B cell (primary cell): ENCODE measurements around the gene MICAL3. TPM values are rescaled to one million over a fixed set of nuclear protein-coding genes. Genes with fewer than 3 reads are reported as not detected.

Source experiments
- ATAC-seq: fragments of 200-7000 bp; cut with Tn5 transposase; one replicate; pipeline ENCODE4 v1.10.0; 2021; ENCODE audit warnings: low read depth, mild to moderate bottlenecking, moderate number of reproducible peaks, moderate library complexity
- CTCF ChIA-PET: fragments of 350-600 bp; sonication (Branson Sonifier 250); formaldehyde crosslinking; loops from one replicate; lab custom pipeline; 2021; ENCODE audit warnings: antibody characterized with exemption, inconsistent platforms; lab: Charles Lee
- POLR2A ChIA-PET: fragments of 350-600 bp; sonication (Branson Sonifier 250); formaldehyde crosslinking; loops from one replicate; lab custom pipeline; 2021; ENCODE audit warnings: antibody characterized with exemption; lab: Charles Lee
- DNase-seq: peaks from one replicate; pipeline ENCODE4 v3.0.0; 2013
- H2AFZ ChIP-seq: 2 replicates; pipeline ENCODE4 v1.6.1; 2012; ENCODE audit warnings: mild to moderate bottlenecking, low read depth, low read length; ENCODE audit not compliant: insufficient read depth, poor library complexity, severe bottlenecking
- H3K27ac ChIP-seq, 2 donors: 1 replicate in 1 of 2; 2 replicates in 1 of 2; pipeline ENCODE4 v1.5.1; 2012 to 2013; ENCODE audit warnings: low read length in 2 of 2, mild to moderate bottlenecking in 2 of 2, moderate library complexity in 1 of 2
- H3K27me3 ChIP-seq, 4 experiments: fragments of 200-600 bp in 1 of 4; sonication (generic) in 1 of 4; replicated peaks in 1 of 4; 1 replicate in 2 of 4; 2 replicates in 2 of 4; pipeline versions ENCODE4 v1.6.1 to v1.7.0; 2013 to 2016; ENCODE audit warnings: low read length in 3 of 4, mild to moderate bottlenecking in 2 of 4, mixed read lengths in 1 of 4, moderate library complexity in 1 of 4; ENCODE audit not compliant: insufficient read depth in 4 of 4, control insufficient read depth in 3 of 4; ENCODE audit errors: control extremely low read depth in 1 of 4
- H3K36me3 ChIP-seq, 2 experiments: replicated peaks in 1 of 2; 1 replicate in 1 of 2; 2 replicates in 1 of 2; pipeline versions ENCODE4 v1.6.1 to v1.7.1; 2013; ENCODE audit warnings: low read length in 1 of 2; ENCODE audit not compliant: insufficient read depth in 2 of 2, control insufficient read depth in 1 of 2; ENCODE audit errors: control extremely low read depth in 1 of 2, extremely low read depth in 1 of 2
- H3K4me1 ChIP-seq, 2 donors: fragments of 200-600 bp in 1 of 2; sonication (generic) in 1 of 2; 1 replicate in 1 of 2; 2 replicates in 1 of 2; pipeline versions ENCODE4 v1.5.1 to v1.6.1; 2013 to 2017; ENCODE audit warnings: low read length in 2 of 2; ENCODE audit not compliant: control insufficient read depth in 2 of 2, insufficient read depth in 2 of 2
- H3K4me2 ChIP-seq: replicated peaks from 2 replicates; pipeline ENCODE3; 2012; ENCODE audit warnings: mild to moderate bottlenecking, low read depth, low read length; ENCODE audit not compliant: poor library complexity, severe bottlenecking
- H3K4me3 ChIP-seq, 5 experiments: fragments of 200-600 bp in 1 of 5; sonication (generic) in 1 of 5; 1 replicate in 3 of 5; 2 replicates in 2 of 5; pipeline versions ENCODE4 v1.5.1 to v1.7.0; 2011 to 2016; ENCODE audit warnings: low read length in 4 of 5, mild to moderate bottlenecking in 4 of 5, low read depth in 2 of 5, control low read depth in 1 of 5, moderate library complexity in 1 of 5; ENCODE audit not compliant: insufficient read depth in 1 of 5; ENCODE audit errors: control extremely low read depth in 1 of 5, extremely low read depth in 1 of 5
- H3K79me2 ChIP-seq: fragments of 200-600 bp; sonication (generic); one replicate; pipeline ENCODE4 v1.6.0; 2016; ENCODE audit warnings: low read length; ENCODE audit not compliant: control insufficient read depth, insufficient read depth
- H3K9ac ChIP-seq: fragments of 200-600 bp; sonication (generic); 2 replicates; pipeline ENCODE4 v1.6.1; 2017; ENCODE audit warnings: mild to moderate bottlenecking, low read length, moderate library complexity
- H3K9me3 ChIP-seq, 3 donors: one replicate each; pipeline versions ENCODE4 v1.6.1 to v1.7.1; 2013; ENCODE audit warnings: low read length in 2 of 3; ENCODE audit not compliant: control insufficient read depth in 2 of 3, insufficient read depth in 1 of 3; ENCODE audit errors: control extremely low read depth in 1 of 3
- H4K20me1 ChIP-seq: 2 replicates; pipeline ENCODE4 v1.6.0; 2012; ENCODE audit warnings: mild to moderate bottlenecking, low read length; ENCODE audit not compliant: insufficient read depth, control insufficient read depth, poor library complexity, severe bottlenecking
- H3K27ac Mint-ChIP-seq: one replicate; pipeline ENCODE4 v1.8.0; 2021; ENCODE audit warnings: mixed read lengths
- H3K27me3 Mint-ChIP-seq: one replicate; pipeline ENCODE4 v1.8.0; 2021; ENCODE audit warnings: mixed read lengths
- H3K4me1 Mint-ChIP-seq: one replicate; pipeline ENCODE4 v1.8.0; 2021; ENCODE audit warnings: mixed read lengths
- H3K4me3 Mint-ChIP-seq: one replicate; pipeline ENCODE4 v1.8.0; 2021; ENCODE audit warnings: mixed read lengths
- H3K9me3 Mint-ChIP-seq: one replicate; pipeline ENCODE4 v1.8.0; 2022; ENCODE audit warnings: mixed read lengths; ENCODE audit not compliant: insufficient read depth
- EZH2 ChIP-seq: IDR thresholded peaks from 2 replicates; pipeline ENCODE4 v1.6.1; 2012; ENCODE audit warnings: borderline replicate concordance, low read depth, mild to moderate bottlenecking, moderate library complexity, low read length; ENCODE audit not compliant: insufficient read depth, poor library complexity, severe bottlenecking
- WGBS: methylation state at CpG from one replicate; pipeline ENCODE4 v1.1.5; 2013; ENCODE audit warnings: missing lambda C conversion rate; ENCODE audit not compliant: insufficient coverage; 5-methylcytosine and 5-hydroxymethylcytosine counted together
- intact Hi-C: fragments of 100-400 bp; cut with micrococcal nuclease; formaldehyde crosslinking; loops from one replicate; pipeline ENCODE4 v1.10.0; 2022
- polyA plus RNA-seq: library from polyadenylated mRNA; depleted of rRNA; stranded (reverse); fragments of >200 nt; gene quantifications from 2 replicates; pipeline ENCODE4 v1.2.3, GENCODE V29; 2012
- total RNA-seq, 2 donors: library from RNA; stranded (reverse); fragments of 120-200 nt in 1 of 2; gene quantifications; 1 replicate in 1 of 2; 2 replicates in 1 of 2; pipeline versions ENCODE4 v1.2.3 to v1.2.4, GENCODE V29; 2013 to 2022
- TF ChIP-seq, protein P1 (sequence below): fragments of 200-600 bp; IDR thresholded peaks from one replicate; pipeline ENCODE4 v1.8.0; 2022; ENCODE audit warnings: antibody characterized with exemption, mild to moderate bottlenecking

Gene MICAL3
- total and polyA plus RNA-seq, 2 donors (not counting 1 experiment from before 2014, with no cell fraction given) = 50.5 to 253 TPM

DNA sequence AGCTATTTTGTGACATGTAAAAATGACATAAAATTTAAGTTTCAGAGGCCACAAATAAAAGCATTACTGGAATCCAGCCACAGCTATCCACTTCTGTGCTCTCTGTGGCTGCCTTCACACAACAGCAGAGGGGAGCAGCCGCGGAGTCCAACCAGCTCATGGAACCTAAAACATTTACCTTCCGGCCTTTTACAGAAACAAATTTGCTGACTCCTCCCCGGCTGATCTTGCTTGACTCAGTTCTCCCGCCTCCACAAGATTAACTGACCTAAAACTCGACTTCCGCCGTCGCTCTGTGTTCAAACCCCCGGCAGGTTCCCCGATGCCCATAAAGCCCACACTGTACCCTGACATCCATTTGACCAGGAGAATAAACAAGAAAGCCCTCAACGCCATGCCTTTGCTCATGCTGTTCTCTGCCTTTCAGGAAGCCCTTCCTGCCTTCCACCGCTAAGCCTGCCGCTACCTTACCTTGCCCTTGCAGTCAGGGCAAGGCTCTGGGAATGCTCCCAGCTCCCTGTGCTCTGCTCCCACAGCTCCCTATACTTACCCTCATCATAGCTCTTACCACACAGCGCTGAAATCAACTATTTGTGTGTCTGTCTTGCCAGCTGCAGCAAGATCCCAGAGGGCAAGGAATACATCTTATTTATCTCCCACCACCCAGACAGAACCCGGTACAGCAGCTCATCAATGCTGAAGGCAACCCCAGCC lies 35.4 kb downstream of the MICAL3 start:
- Histone ChIP-seq H4K20me1 (peaks cover 95% of the 10 kb centered on the region), H3K27ac (peak overlapping the region in 1 of 2 donors; percentile 69), H3K4me1 (peaks cover 80 to 93% of the 10 kb centered on the region in 2 donors), H3K27me3 (no peaks in the 10 kb centered on the region), H3K4me3 (no peak overlapping the region), H3K9ac (no peak overlapping the region), H3K36me3 (peaks cover 0 to 9% of the 10 kb centered on the region in 2 experiments), H2AFZ (no peak overlapping the region), H3K4me2 (no peak overlapping the region), H3K79me2 (peaks cover 99% of the 10 kb centered on the region), H3K9me3 (no peaks in the 10 kb centered on the region)
- ChIA-PET POLR2A (interaction anchor here (0.7 kb wide), 1 partner anchor 10 kb away, joined by 3 read pairs; no protein-coding TSS in a partner anchor), CTCF (interaction anchor here (3.0 to 3.3 kb wide), 2 partner anchors 35 to 87 kb away, joined by 9 to 20 read pairs; partner anchors contain the start of gene MICAL3)
- DNase-seq = no peak
- H3K4me1 Mint-ChIP-seq = peaks cover 94% of the 10 kb centered on the region
- no peaks in the 10 kb centered on the region for H3K27me3 Mint-ChIP-seq
- ATAC-seq = no peak
- H3K27ac Mint-ChIP-seq = peak overlapping the region; percentile 83
- intact Hi-C loops = no loop called here
- TF ChIP-seq, protein P1, sequence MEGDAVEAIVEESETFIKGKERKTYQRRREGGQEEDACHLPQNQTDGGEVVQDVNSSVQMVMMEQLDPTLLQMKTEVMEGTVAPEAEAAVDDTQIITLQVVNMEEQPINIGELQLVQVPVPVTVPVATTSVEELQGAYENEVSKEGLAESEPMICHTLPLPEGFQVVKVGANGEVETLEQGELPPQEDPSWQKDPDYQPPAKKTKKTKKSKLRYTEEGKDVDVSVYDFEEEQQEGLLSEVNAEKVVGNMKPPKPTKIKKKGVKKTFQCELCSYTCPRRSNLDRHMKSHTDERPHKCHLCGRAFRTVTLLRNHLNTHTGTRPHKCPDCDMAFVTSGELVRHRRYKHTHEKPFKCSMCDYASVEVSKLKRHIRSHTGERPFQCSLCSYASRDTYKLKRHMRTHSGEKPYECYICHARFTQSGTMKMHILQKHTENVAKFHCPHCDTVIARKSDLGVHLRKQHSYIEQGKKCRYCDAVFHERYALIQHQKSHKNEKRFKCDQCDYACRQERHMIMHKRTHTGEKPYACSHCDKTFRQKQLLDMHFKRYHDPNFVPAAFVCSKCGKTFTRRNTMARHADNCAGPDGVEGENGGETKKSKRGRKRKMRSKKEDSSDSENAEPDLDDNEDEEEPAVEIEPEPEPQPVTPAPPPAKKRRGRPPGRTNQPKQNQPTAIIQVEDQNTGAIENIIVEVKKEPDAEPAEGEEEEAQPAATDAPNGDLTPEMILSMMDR = no peak
- no peak for TF ChIP-seq EZH2
- H3K4me3 Mint-ChIP-seq = peak overlapping the region; percentile 5
- no peaks in the 10 kb centered on the region for H3K9me3 Mint-ChIP-seq
- WGBS = 97% methylated on average over 16 of the region's 16 CpGs

DNA sequence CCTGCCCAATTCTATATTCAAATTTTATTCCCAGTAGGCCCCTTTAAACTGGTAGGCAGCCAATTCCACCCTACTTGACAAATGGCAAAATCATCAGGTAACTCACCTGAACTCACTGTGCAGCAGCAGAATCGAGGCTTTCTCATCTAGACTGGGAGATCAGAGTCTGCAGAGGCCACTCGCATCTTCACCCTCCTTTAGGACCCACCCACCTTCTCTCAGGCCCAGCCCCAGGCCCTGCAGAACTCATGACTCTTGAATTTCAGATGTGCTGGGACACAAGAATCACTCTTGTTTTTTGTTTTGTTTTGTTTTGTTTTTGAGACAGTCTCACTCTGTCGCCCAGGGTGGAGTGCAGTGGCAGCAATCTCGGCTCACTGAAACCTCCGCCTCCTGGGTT lies 38.8 kb downstream of the MICAL3 start:
- Mint-ChIP-seq H3K4me3 (peak overlapping the region; percentile 46), H3K27ac (peak overlapping the region; percentile 78)
- no peaks in the 10 kb centered on the region for H3K27me3 ChIP-seq

More for the DNA sequence above, 38.8 kb downstream of the MICAL3 start:
- Histone ChIP-seq H3K4me2 (peak overlapping the region; percentile 8), H3K79me2 (peaks cover 97% of the 10 kb centered on the region), H4K20me1 (peaks cover 84% of the 10 kb centered on the region), H3K4me1 (peaks cover 62 to 83% of the 10 kb centered on the region in 2 donors), H3K4me3 (no peak overlapping the region), H2AFZ (no peak overlapping the region), H3K36me3 (peaks cover 0 to 9% of the 10 kb centered on the region in 2 experiments), H3K9me3 (no peaks in the 10 kb centered on the region), H3K27ac (peak overlapping the region; percentile 34 to 69), H3K9ac (no peak overlapping the region)
- WGBS = 80% methylated on average over 2 of the region's 5 CpGs
- POLR2A ChIA-PET = interaction anchor here (0.6 kb wide), 1 partner anchor 10 kb away, joined by 11 read pairs; no protein-coding TSS in a partner anchor
- CTCF ChIA-PET = interaction anchor here (1.0 kb wide), 1 partner anchor 25 kb away, joined by 3 read pairs; no protein-coding TSS in a partner anchor
- TF ChIP-seq, protein P1 = no peak
- no peak for TF ChIP-seq EZH2
- Mint-ChIP-seq H3K9me3 (no peaks in the 10 kb centered on the region), H3K4me1 (peaks cover 86% of the 10 kb centered on the region), H3K27me3 (no peaks in the 10 kb centered on the region)
- peak; percentile 11 for ATAC-seq
- no peak for DNase-seq
- intact Hi-C loops = loop anchor here (2.0 kb wide), 1 partner anchor 65 kb away; no protein-coding TSS in a partner anchor
